HCT116 (cell line): ENCODE results near the gene TTF2. TPM values are rescaled to one million over a fixed set of nuclear protein-coding genes. Genes with fewer than 3 reads are reported as not detected.

ENCODE experiments used
- ATAC-seq: fragments of 200-7000 bp; cut with Tn5 transposase; 2 replicates; pipeline ENCODE4 v1.9.1; 2020; ENCODE audit warnings: mild to moderate bottlenecking, moderate library complexity
- BruUV-seq: library from RNA; stranded (reverse); fragments of 400-500 nt; replicated peaks from 2 replicates; lab custom pipeline; 2021; lab: Mats Ljungman, UMichigan
- CTCF ChIA-PET: fragments of 300-600 bp; sonication (Branson Sonifier 250); formaldehyde crosslinking; loops from one replicate; lab custom pipeline; 2021; ENCODE audit warnings: antibody characterized with exemption; lab: Charles Lee
- POLR2A ChIA-PET: fragments of 300-600, 350-600 bp; sonication (Branson Sonifier 250); formaldehyde crosslinking; loops from one replicate; lab custom pipeline; 2021; ENCODE audit warnings: antibody characterized with exemption; lab: Charles Lee
- RAD21 ChIA-PET, 2 experiments: fragments of 300-600 bp; sonication (Branson Sonifier 250); formaldehyde crosslinking; loops; one replicate each; lab custom pipeline; 2023; ENCODE audit warnings: low total read pairs in 2 of 2; ENCODE audit not compliant: uncharacterized antibody in 2 of 2, unreplicated experiment in 2 of 2, low non-redundant PET in 1 of 2; lab: Charles Lee
- DNase-seq: peaks from one replicate; pipeline ENCODE4 v3.0.0-alpha.2; 2010; ENCODE audit warnings: low read depth, low spot score
- H2AFZ ChIP-seq: fragments of 200-600 bp; shearing (Covaris generic), sonication (generic); 2 replicates; pipeline ENCODE4 v1.6.1; 2017; ENCODE audit warnings: low read depth, mixed run types, mixed read lengths, antibody characterized with exemption, low read length; ENCODE audit not compliant: poor library complexity, severe bottlenecking
- H3K27ac ChIP-seq: 2 replicates; pipeline ENCODE4 v1.5.1; 2012; ENCODE audit warnings: low read depth, low read length
- H3K27me3 ChIP-seq: fragments of 200-600 bp; sonication (generic); 2 replicates; pipeline ENCODE4 v1.6.1; 2016; ENCODE audit warnings: mixed run types, low read length, mixed read lengths; ENCODE audit not compliant: insufficient read depth
- H3K36me3 ChIP-seq, 2 experiments: fragments of 200-500 bp in 1 of 2; fragments of 200-600 bp in 1 of 2; sonication (Bioruptor generic) in 1 of 2; sonication (generic) in 1 of 2; 2 replicates each; pipeline versions ENCODE4 v1.5.1 to v1.6.1; 2014 to 2016; ENCODE audit warnings: low read length in 2 of 2, inconsistent platforms in 1 of 2, mixed read lengths in 1 of 2, mixed run types in 1 of 2; ENCODE audit not compliant: insufficient read depth in 2 of 2, control insufficient read depth in 1 of 2
- H3K4me1 ChIP-seq, 2 experiments: fragments of 200-600 bp in 1 of 2; sonication (generic) in 1 of 2; 2 replicates each; pipeline versions ENCODE4 v1.5.1 to v1.6.1; 2012 to 2017; ENCODE audit warnings: low read length in 2 of 2, inconsistent platforms in 1 of 2, mild to moderate bottlenecking in 1 of 2, mixed read lengths in 1 of 2, mixed run types in 1 of 2, moderate library complexity in 1 of 2; ENCODE audit not compliant: insufficient read depth in 2 of 2, control insufficient read depth in 1 of 2
- H3K4me2 ChIP-seq: fragments of 200-600 bp; sonication (generic); 2 replicates; pipeline ENCODE4 v1.6.1; 2017; ENCODE audit warnings: mixed run types, low read length, mixed read lengths
- H3K4me3 ChIP-seq, 2 experiments: fragments of 200-600 bp in 1 of 2; sonication (generic) in 1 of 2; replicated peaks in 1 of 2; 2 replicates each; pipeline ENCODE4 v1.5.1; 2011 to 2016; ENCODE audit warnings: low read length in 2 of 2, control low read depth in 1 of 2, low read depth in 1 of 2, mild to moderate bottlenecking in 1 of 2, mixed read lengths in 1 of 2, mixed run types in 1 of 2
- H3K79me2 ChIP-seq: fragments of 200-600 bp; sonication (generic); 2 replicates; pipeline ENCODE4 v1.6.1; 2017; ENCODE audit warnings: mild to moderate bottlenecking, mixed run types, low read length, moderate library complexity, mixed read lengths; ENCODE audit not compliant: insufficient read depth
- H3K9ac ChIP-seq: fragments of 200-600 bp; sonication (generic); 2 replicates; pipeline ENCODE4 v1.6.1; 2016; ENCODE audit warnings: low read length, mixed read lengths
- H3K9me2 ChIP-seq: fragments of 200-600 bp; sonication (generic), shearing (Covaris generic); 2 replicates; pipeline ENCODE4 v1.6.1; 2017; ENCODE audit warnings: mixed run types, mild to moderate bottlenecking, moderate library complexity; ENCODE audit not compliant: insufficient read depth
- H3K9me3 ChIP-seq, 2 experiments: fragments of 200-500 bp in 1 of 2; fragments of 200-600 bp in 1 of 2; sonication (Bioruptor generic) in 1 of 2; sonication (generic) in 1 of 2; 2 replicates each; pipeline ENCODE4 v1.6.1; 2014 to 2017; ENCODE audit warnings: low read length in 2 of 2, mixed read lengths in 2 of 2, inconsistent platforms in 1 of 2, low read depth in 1 of 2, mild to moderate bottlenecking in 1 of 2, mixed run types in 1 of 2, moderate library complexity in 1 of 2; ENCODE audit not compliant: control insufficient read depth in 1 of 2, insufficient read depth in 1 of 2
- H4K20me1 ChIP-seq: fragments of 200-600 bp; sonication (generic), shearing (Covaris generic); 2 replicates; pipeline ENCODE4 v1.6.1; 2017; ENCODE audit warnings: mixed run types, mild to moderate bottlenecking, moderate library complexity; ENCODE audit not compliant: insufficient read depth
- CBX3 ChIP-seq: IDR thresholded peaks from 2 replicates; pipeline ENCODE4 v1.6.1; 2012; ENCODE audit warnings: low read depth
- CEBPB ChIP-seq: IDR thresholded peaks from 2 replicates; pipeline ENCODE4 v1.6.1; 2012; ENCODE audit warnings: low read depth
- FOSL1 ChIP-seq: IDR thresholded peaks from 2 replicates; pipeline ENCODE4 v1.6.1; 2012; ENCODE audit warnings: low read depth
- JUND ChIP-seq: IDR thresholded peaks from 2 replicates; pipeline ENCODE4 v1.6.1; 2012
- RAD21 ChIP-seq: IDR thresholded peaks from 2 replicates; pipeline ENCODE4 v1.6.1; 2012; ENCODE audit warnings: low read depth, mild to moderate bottlenecking
- SIN3A ChIP-seq: IDR thresholded peaks from 2 replicates; pipeline ENCODE4 v1.6.1; 2012; ENCODE audit warnings: low read depth
- YY1 ChIP-seq: IDR thresholded peaks from 2 replicates; pipeline ENCODE4 v1.6.1; 2011; ENCODE audit warnings: low read length, low read depth, moderate library complexity, mild to moderate bottlenecking; ENCODE audit not compliant: insufficient replicate concordance; ENCODE audit errors: extremely low read depth
- intact Hi-C: fragments of 100-400 bp; cut with micrococcal nuclease; formaldehyde crosslinking; loops from 2 replicates; pipeline ENCODE4 v1.10.0; 2022
- total RNA-seq: library from RNA; stranded (reverse); gene quantifications from one replicate; pipeline ENCODE4 v1.2.1, GENCODE V29; 2021; ENCODE audit not compliant: unreplicated experiment
- TF ChIP-seq, protein P1 (sequence below): IDR thresholded peaks from 2 replicates; pipeline ENCODE4 v1.6.1; 2012; ENCODE audit warnings: low read depth
- TF ChIP-seq, protein P2 (sequence below), 3 experiments: fragments of 200-600 bp in 1 of 3; sonication (generic) in 1 of 3; IDR thresholded peaks in 2 of 3; conservative IDR thresholded peaks in 1 of 3; 2 replicates each; pipeline ENCODE4 v1.5.1; 2012 to 2017; ENCODE audit warnings: low read depth in 2 of 3, low read length in 2 of 3, antibody characterized with exemption in 1 of 3, borderline replicate concordance in 1 of 3, control low read depth in 1 of 3, mild to moderate bottlenecking in 1 of 3, mixed read lengths in 1 of 3, mixed run types in 1 of 3, moderate library complexity in 1 of 3; ENCODE audit not compliant: insufficient read depth in 1 of 3
- TF ChIP-seq, protein P3 (sequence below): IDR thresholded peaks from 2 replicates; pipeline ENCODE4 v1.6.1; 2012

The TTF2 gene
- total RNA-seq, 1 experiment from 2014 or later, result 60.3 TPM

DNA sequence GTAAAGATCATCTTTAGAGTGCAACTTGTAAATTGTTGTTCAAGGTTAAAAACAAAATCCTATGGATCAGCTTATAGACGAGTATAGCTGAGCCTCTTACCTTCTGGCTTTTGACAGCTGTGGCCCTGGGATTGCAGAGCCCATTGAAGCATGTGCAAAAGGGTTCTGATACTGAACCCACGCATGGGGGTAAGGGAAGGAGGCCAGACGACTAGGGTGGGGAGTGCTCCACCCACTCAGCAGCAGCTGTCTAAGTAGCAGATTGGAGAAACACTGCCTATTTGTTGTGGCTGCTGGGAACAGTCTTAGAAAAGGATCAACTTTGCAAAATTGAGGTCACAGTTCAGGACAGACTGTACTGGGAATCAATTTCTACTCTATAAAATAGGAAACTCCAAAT, 42.5 kb upstream of the TTF2 start:
- Histone ChIP-seq H3K79me2 (no peaks in the 10 kb centered on the region), H3K36me3 (no peaks in the 10 kb centered on the region), H2AFZ (no peak overlapping the region), H4K20me1 (no peaks in the 10 kb centered on the region), H3K9ac (no peak overlapping the region), H3K27me3 (no peaks in the 10 kb centered on the region), H3K27ac (no peak overlapping the region), H3K4me3 (no peak overlapping the region), H3K4me2 (no peak overlapping the region), H3K9me3 (no peaks in the 10 kb centered on the region), H3K4me1 (no peaks in the 10 kb centered on the region), H3K9me2 (no peaks in the 10 kb centered on the region)
- BruUV-seq, result no TSS peak
- intact Hi-C loops, result no loop called here
- DNase-seq, result no peak
- TF ChIP-seq, protein P1, sequence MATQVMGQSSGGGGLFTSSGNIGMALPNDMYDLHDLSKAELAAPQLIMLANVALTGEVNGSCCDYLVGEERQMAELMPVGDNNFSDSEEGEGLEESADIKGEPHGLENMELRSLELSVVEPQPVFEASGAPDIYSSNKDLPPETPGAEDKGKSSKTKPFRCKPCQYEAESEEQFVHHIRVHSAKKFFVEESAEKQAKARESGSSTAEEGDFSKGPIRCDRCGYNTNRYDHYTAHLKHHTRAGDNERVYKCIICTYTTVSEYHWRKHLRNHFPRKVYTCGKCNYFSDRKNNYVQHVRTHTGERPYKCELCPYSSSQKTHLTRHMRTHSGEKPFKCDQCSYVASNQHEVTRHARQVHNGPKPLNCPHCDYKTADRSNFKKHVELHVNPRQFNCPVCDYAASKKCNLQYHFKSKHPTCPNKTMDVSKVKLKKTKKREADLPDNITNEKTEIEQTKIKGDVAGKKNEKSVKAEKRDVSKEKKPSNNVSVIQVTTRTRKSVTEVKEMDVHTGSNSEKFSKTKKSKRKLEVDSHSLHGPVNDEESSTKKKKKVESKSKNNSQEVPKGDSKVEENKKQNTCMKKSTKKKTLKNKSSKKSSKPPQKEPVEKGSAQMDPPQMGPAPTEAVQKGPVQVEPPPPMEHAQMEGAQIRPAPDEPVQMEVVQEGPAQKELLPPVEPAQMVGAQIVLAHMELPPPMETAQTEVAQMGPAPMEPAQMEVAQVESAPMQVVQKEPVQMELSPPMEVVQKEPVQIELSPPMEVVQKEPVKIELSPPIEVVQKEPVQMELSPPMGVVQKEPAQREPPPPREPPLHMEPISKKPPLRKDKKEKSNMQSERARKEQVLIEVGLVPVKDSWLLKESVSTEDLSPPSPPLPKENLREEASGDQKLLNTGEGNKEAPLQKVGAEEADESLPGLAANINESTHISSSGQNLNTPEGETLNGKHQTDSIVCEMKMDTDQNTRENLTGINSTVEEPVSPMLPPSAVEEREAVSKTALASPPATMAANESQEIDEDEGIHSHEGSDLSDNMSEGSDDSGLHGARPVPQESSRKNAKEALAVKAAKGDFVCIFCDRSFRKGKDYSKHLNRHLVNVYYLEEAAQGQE, result no peak
- no peak for TF ChIP-seq YY1
- TF ChIP-seq FOSL1, result no peak
- TF ChIP-seq JUND, result no peak
- TF ChIP-seq, protein P2, sequence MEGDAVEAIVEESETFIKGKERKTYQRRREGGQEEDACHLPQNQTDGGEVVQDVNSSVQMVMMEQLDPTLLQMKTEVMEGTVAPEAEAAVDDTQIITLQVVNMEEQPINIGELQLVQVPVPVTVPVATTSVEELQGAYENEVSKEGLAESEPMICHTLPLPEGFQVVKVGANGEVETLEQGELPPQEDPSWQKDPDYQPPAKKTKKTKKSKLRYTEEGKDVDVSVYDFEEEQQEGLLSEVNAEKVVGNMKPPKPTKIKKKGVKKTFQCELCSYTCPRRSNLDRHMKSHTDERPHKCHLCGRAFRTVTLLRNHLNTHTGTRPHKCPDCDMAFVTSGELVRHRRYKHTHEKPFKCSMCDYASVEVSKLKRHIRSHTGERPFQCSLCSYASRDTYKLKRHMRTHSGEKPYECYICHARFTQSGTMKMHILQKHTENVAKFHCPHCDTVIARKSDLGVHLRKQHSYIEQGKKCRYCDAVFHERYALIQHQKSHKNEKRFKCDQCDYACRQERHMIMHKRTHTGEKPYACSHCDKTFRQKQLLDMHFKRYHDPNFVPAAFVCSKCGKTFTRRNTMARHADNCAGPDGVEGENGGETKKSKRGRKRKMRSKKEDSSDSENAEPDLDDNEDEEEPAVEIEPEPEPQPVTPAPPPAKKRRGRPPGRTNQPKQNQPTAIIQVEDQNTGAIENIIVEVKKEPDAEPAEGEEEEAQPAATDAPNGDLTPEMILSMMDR (IDR thresholded peaks at IDR 0.05 in 2 of 3, conservative IDR thresholded peaks at IDR 0.05 in 1 of 3; ENCODE audit: borderline replicate concordance in 1 of 3, insufficient read depth in 1 of 3, low read depth in 2 of 3, low read length in 2 of 3), result no peak
- TF ChIP-seq RAD21, result no peak
- TF ChIP-seq, protein P3, sequence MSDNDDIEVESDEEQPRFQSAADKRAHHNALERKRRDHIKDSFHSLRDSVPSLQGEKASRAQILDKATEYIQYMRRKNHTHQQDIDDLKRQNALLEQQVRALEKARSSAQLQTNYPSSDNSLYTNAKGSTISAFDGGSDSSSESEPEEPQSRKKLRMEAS, result no peak
- no peak for TF ChIP-seq CBX3
- no peak for TF ChIP-seq CEBPB
- TF ChIP-seq SIN3A, result no peak
- POLR2A ChIA-PET, result no interaction called here
- RAD21 ChIA-PET, result no interaction called here
- ATAC-seq, result no peak
- CTCF ChIA-PET, result interaction anchor here (0.8 kb wide), 1 partner anchor 34 kb away, joined by 3 read pairs; no protein-coding TSS in a partner anchor
